Upper lobe of left lung (tissue), 6 donors: ENCODE results near the gene CYGB. TPM values are rescaled to one million over a fixed set of nuclear protein-coding genes. Genes with fewer than 3 reads are reported as not detected.
A peak's percentile ranks its signal among the peaks of the same experiment; 100 is the strongest.

Experiments
- ATAC-seq, 2 donors: fragments of 200-7000 bp; cut with Tn5 transposase; one replicate each; pipeline ENCODE4 v1.9.1; 2022; ENCODE audit warnings: mild to moderate bottlenecking in 2 of 2, moderate library complexity in 2 of 2; ENCODE audit not compliant: low FRiP score in 2 of 2
- DNase-seq, 2 donors: peaks; one replicate each; pipeline ENCODE4 v3.0.0-alpha.2; 2019 to 2020
- H3K27ac ChIP-seq, 4 donors: fragments of 200-600 bp; sonication (generic); one replicate each; pipeline ENCODE4 v1.5.1; 2016 to 2019
- H3K27me3 ChIP-seq, 4 donors: fragments of 200-600 bp; sonication (generic); one replicate each; pipeline ENCODE4 v1.5.1; 2017 to 2019
- H3K36me3 ChIP-seq, 4 donors: fragments of 200-600 bp; sonication (generic); one replicate each; pipeline ENCODE4 v1.5.1; 2016 to 2019
- H3K4me1 ChIP-seq, 4 donors: fragments of 200-600 bp; sonication (generic); one replicate each; pipeline ENCODE4 v1.5.1; 2018 to 2019
- H3K4me3 ChIP-seq, 4 donors: fragments of 200-600 bp; sonication (generic); one replicate each; pipeline ENCODE4 v1.5.1; 2017 to 2019; ENCODE audit warnings: mild to moderate bottlenecking in 2 of 4, moderate library complexity in 1 of 4
- H3K9me3 ChIP-seq, 4 donors: fragments of 200-600 bp; sonication (generic); one replicate each; pipeline ENCODE4 v1.5.1; 2018 to 2019
- CTCF ChIP-seq, 6 experiments: fragments of 450-650 bp in 4 of 6; fragments of 200-600 bp in 2 of 6; sonication (generic) in 2 of 6; IDR thresholded peaks; one replicate each; pipeline ENCODE4 v1.5.1; 2016 to 2019; ENCODE audit warnings: antibody characterized with exemption in 6 of 6
- EP300 ChIP-seq, 4 donors: sonication (generic); formaldehyde crosslinking; IDR thresholded peaks; one replicate each; pipeline ENCODE4 v1.5.1; 2017; ENCODE audit warnings: antibody characterized with exemption in 4 of 4, control low read depth in 2 of 4
- POLR2A ChIP-seq, 4 donors: fragments of 450-650 bp; IDR thresholded peaks; one replicate each; pipeline ENCODE4 v1.5.1; 2016 to 2017; ENCODE audit warnings: antibody characterized with exemption in 4 of 4, mild to moderate bottlenecking in 2 of 4
- POLR2AphosphoS5 ChIP-seq, 2 donors: sonication (generic); formaldehyde crosslinking; IDR thresholded peaks; one replicate each; pipeline ENCODE4 v1.5.1; 2017; ENCODE audit warnings: antibody characterized with exemption in 2 of 2
- WGBS, 2 donors: methylation state at CpG; one replicate each; pipeline ENCODE4 v1.1.5; 2017 to 2018; 5-methylcytosine and 5-hydroxymethylcytosine counted together
- total RNA-seq, 6 donors: library from RNA; depleted of rRNA in 4 of 6; stranded (reverse); fragments of >200 nt in 4 of 6; gene quantifications; one replicate each; pipeline versions ENCODE4 v1.1.0 to v1.2.1, GENCODE V29; 2016 to 2021
- donor health status: DM: no; HTN: no; CAD: no; lungs with moderate emphysema.
- donor health status: DM: no; HTN: yes; CAD: no; lungs with severe emphysema.

The CYGB gene
- total RNA-seq, 6 donors from 2014 or later: 6.4 to 33.9 (median 16.6) TPM

- Histone ChIP-seq H3K27me3 (no peaks in the 10 kb centered on the region), H3K36me3 (no peaks in the 10 kb centered on the region), H3K9me3 (no peaks in the 10 kb centered on the region), H3K4me1 (peaks cover 16 to 45% (median 33%) of the 10 kb centered on the region in 4 donors), H3K4me3 (no peak overlapping the region), H3K27ac (peak overlapping the region; percentile 43 to 79 (median 72))
- ATAC-seq (no peak), DNase-seq (no peak)
- 73 to 80% methylated on average over 4 of the region's 4 CpGs for WGBS, 2 donors
- TF ChIP-seq EP300 (IDR thresholded peaks at IDR 0.05) (no peak), POLR2A (IDR thresholded peaks at IDR 0.05) (no peak), POLR2AphosphoS5 (IDR thresholded peaks at IDR 0.05) (no peak), CTCF (IDR thresholded peaks at IDR 0.05) (no peak)
Observed at GRCh38 chr17:76551685-76552084, 14.2 kb upstream of the CYGB start.

- DNase-seq (peak in 1 of 2 donors; percentile 68), ATAC-seq (peak; percentile 53 to 66)
- peak overlapping the region in 2 of 4 donors; percentile 1 to 17 for H3K4me3 ChIP-seq
- peaks cover 18 to 46% (median 35%) of the 10 kb centered on the region in 4 donors for H3K4me1 ChIP-seq
- peak in 1 of 4 donors; percentile 35 for TF ChIP-seq POLR2A (IDR thresholded peaks at IDR 0.05)
- no peak for TF ChIP-seq CTCF (IDR thresholded peaks at IDR 0.05)
- peak in 1 of 2 donors; percentile 10 for TF ChIP-seq POLR2AphosphoS5 (IDR thresholded peaks at IDR 0.05)
- TF ChIP-seq EP300 (IDR thresholded peaks at IDR 0.05): peak in 2 of 4 donors; percentile 3 to 48
- no peaks in the 10 kb centered on the region for H3K9me3 ChIP-seq
- peak overlapping the region; percentile 43 to 79 (median 72) for H3K27ac ChIP-seq
- no peaks in the 10 kb centered on the region for H3K36me3 ChIP-seq
- H3K27me3 ChIP-seq: no peaks in the 10 kb centered on the region
- WGBS, 2 donors: 30 to 43% methylated on average over 15 of the region's 15 CpGs
Observed at GRCh38 chr17:76550712-76551615, 13.5 kb upstream of the CYGB start.

GRCh38 chr17:76549539-76549938, 12.0 kb upstream of the CYGB start:
- peak overlapping the region in 1 of 4 donors; percentile 1 for H3K4me3 ChIP-seq
- no peak for DNase-seq
- WGBS, 2 donors: 77 to 81% methylated on average over 7 of the region's 7 CpGs

GRCh38 chr17:76549215-76549518, 11.7 kb upstream of the CYGB start:
- no peak for DNase-seq

More at GRCh38 chr17:76549539-76549938, 12.0 kb upstream of the CYGB start:
- Histone ChIP-seq H3K27ac (no peak overlapping the region), H3K36me3 (no peaks in the 10 kb centered on the region), H3K4me1 (peaks cover 30 to 61% (median 49%) of the 10 kb centered on the region in 4 donors), H3K9me3 (no peaks in the 10 kb centered on the region), H3K27me3 (no peaks in the 10 kb centered on the region)
- TF ChIP-seq CTCF (IDR thresholded peaks at IDR 0.05) (no peak), EP300 (IDR thresholded peaks at IDR 0.05) (no peak), POLR2AphosphoS5 (IDR thresholded peaks at IDR 0.05) (no peak), POLR2A (IDR thresholded peaks at IDR 0.05) (no peak)
- no peak for ATAC-seq

More at GRCh38 chr17:76549215-76549518, 11.7 kb upstream of the CYGB start:
- no peaks in the 10 kb centered on the region for H3K36me3 ChIP-seq
- TF ChIP-seq EP300 (IDR thresholded peaks at IDR 0.05): no peak
- TF ChIP-seq POLR2A (IDR thresholded peaks at IDR 0.05): no peak
- no peak for TF ChIP-seq CTCF (IDR thresholded peaks at IDR 0.05)
- TF ChIP-seq POLR2AphosphoS5 (IDR thresholded peaks at IDR 0.05): no peak
- H3K27me3 ChIP-seq: no peaks in the 10 kb centered on the region
- no peak overlapping the region for H3K27ac ChIP-seq
- ATAC-seq: no peak
- peaks cover 34 to 64% (median 53%) of the 10 kb centered on the region in 4 donors for H3K4me1 ChIP-seq
- H3K9me3 ChIP-seq: no peaks in the 10 kb centered on the region
- peak overlapping the region in 1 of 4 donors; percentile 1 for H3K4me3 ChIP-seq
- WGBS, 2 donors: 75 to 82% methylated on average over 9 of the region's 9 CpGs
